BLaER1 (cell line): ENCODE results near the gene LRRFIP1.
"Not testable (repeated sequence)": the region's sequence is repeated elsewhere in the genome, so short reads cannot be mapped to it uniquely, and the experiment has no call there.

Source experiments
- H3K27ac ChIP-seq: shearing (Covaris generic); formaldehyde crosslinking; 2 replicates; pipeline ENCODE4 v1.8.1; 2022
- H3K27me3 ChIP-seq: shearing (Covaris generic); formaldehyde crosslinking; 2 replicates; pipeline ENCODE4 v1.8.1; 2022
- H3K36me3 ChIP-seq: shearing (Covaris generic); formaldehyde crosslinking; 2 replicates; pipeline ENCODE4 v1.8.1; 2022
- H3K4me1 ChIP-seq: shearing (Covaris generic); formaldehyde crosslinking; 2 replicates; pipeline ENCODE4 v1.8.1; 2022
- H3K4me2 ChIP-seq: shearing (Covaris generic); formaldehyde crosslinking; 2 replicates; pipeline ENCODE4 v1.8.1; 2022
- H3K4me3 ChIP-seq: shearing (Covaris generic); formaldehyde crosslinking; 2 replicates; pipeline ENCODE4 v1.8.1; 2022
- H3K9ac ChIP-seq: shearing (Covaris generic); formaldehyde crosslinking; 2 replicates; pipeline ENCODE4 v1.8.1; 2022
- H3K9me3 ChIP-seq: shearing (Covaris generic); formaldehyde crosslinking; 2 replicates; pipeline ENCODE4 v1.8.1; 2022
- H4K20me1 ChIP-seq: shearing (Covaris generic); formaldehyde crosslinking; 2 replicates; pipeline ENCODE4 v1.8.1; 2022
- Cebpa-rat ChIP-seq: shearing (Covaris generic); IDR thresholded peaks from 2 replicates; pipeline ENCODE4 v1.8.1; 2022

The LRRFIP1 gene

DNA sequence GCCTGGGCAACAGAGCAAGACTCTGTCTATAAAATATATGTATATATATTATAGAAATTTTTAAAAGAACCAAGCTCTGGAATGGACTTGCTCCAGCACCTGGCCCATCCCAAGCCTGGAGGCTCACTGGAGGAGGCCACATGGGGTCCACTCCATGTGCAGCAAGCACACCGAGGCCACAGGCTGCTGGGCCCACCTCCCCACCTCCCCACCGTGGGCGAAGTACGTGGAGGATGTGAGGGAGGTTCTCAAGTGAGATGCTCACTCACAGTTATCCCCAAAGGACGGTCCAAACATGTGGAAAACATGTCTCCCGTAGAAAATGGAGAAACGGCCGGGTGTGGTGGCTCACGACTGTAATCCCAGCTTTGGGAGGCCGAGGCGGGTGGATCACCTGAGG lies 23.0 kb upstream of the LRRFIP1 start:
- no peaks in the 10 kb centered on the region for H4K20me1 ChIP-seq
- H3K36me3 ChIP-seq, result no peaks in the 10 kb centered on the region
- peak overlapping the region; percentile 80 for H3K9ac ChIP-seq
- peak overlapping the region; percentile 97 for H3K4me2 ChIP-seq
- no peak for TF ChIP-seq Cebpa-rat
- H3K4me1 ChIP-seq, result peaks cover 80% of the 10 kb centered on the region
- H3K27ac ChIP-seq, result peak overlapping the region; percentile 86
- no peaks in the 10 kb centered on the region for H3K27me3 ChIP-seq
- H3K9me3 ChIP-seq, result peaks cover 10% of the 10 kb centered on the region
- no peak overlapping the region; the same call in 1 of the 2 replicates for H3K4me3 ChIP-seq

DNA sequence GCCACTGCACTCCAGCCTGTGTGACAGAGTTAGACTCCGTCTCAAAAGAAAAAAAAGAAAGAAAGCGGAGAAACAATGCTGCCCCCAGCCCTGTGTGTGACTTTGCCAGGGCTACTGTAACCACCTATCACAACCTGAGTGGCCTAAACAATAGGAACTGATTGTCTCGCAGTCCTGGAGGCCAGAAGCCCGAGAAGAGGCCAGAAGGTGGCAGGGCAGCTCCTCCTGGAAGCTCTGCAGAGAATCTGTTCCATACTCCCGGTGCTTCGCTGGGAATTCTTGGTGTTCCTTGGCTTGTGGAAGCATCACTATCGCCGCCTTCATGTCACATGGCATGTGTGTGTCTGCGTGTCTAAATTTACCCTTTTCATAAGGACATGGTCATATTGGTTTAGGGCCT lies 22.4 kb upstream of the LRRFIP1 start:
- H3K36me3 ChIP-seq, result no peaks in the 10 kb centered on the region
- no peak overlapping the region for H3K4me3 ChIP-seq
- peak overlapping the region; percentile 97 for H3K4me2 ChIP-seq
- peak overlapping the region; percentile 86 for H3K27ac ChIP-seq
- peaks cover 10% of the 10 kb centered on the region for H3K9me3 ChIP-seq
- no peaks in the 10 kb centered on the region for H3K27me3 ChIP-seq
- H3K4me1 ChIP-seq, result peaks cover 74% of the 10 kb centered on the region
- TF ChIP-seq Cebpa-rat, result no peak
- H4K20me1 ChIP-seq, result no peaks in the 10 kb centered on the region
- H3K9ac ChIP-seq, result peak overlapping the region; percentile 80

DNA sequence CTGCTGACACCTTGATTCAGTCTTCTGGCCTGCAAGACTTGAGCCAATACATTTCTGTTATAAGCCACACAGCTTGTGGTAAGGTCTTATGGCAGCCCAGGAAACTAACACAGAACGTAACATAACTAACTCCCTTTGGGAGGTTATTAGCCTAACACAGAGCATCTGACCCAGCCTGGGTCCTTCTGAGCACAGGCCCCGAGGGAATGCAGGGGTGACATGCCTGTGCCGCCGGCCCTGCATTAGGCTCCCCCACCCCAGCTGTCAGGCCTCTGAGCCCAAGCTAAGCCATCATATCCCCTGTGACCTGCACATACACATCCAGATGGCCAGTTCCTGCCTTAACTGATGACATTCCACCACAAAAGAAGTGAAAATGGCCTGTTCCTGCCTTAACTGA lies 20.9 kb upstream of the LRRFIP1 start:
- not testable (repeated sequence) for H3K27me3 ChIP-seq, H3K4me3 ChIP-seq, H3K36me3 ChIP-seq, H4K20me1 ChIP-seq
- Histone ChIP-seq H3K4me1 (peaks cover 58% of the 10 kb centered on the region), H3K27ac (peak overlapping the region; percentile 86), H3K9me3 (peaks cover 10% of the 10 kb centered on the region), H3K4me2 (peak overlapping the region; percentile 97), H3K9ac (peak overlapping the region; percentile 57; the same call in 1 of the 2 replicates)

- H3K9ac ChIP-seq, result no peak overlapping the region
- H3K36me3 ChIP-seq, result no peaks in the 10 kb centered on the region
- peak overlapping the region; percentile 90 for H3K27ac ChIP-seq
- H3K4me1 ChIP-seq, result peaks cover 56% of the 10 kb centered on the region
- no peaks in the 10 kb centered on the region for H4K20me1 ChIP-seq
- H3K27me3 ChIP-seq, result no peaks in the 10 kb centered on the region
- TF ChIP-seq Cebpa-rat, result no peak
- no peak overlapping the region for H3K4me3 ChIP-seq
- peak overlapping the region; percentile 94 for H3K4me2 ChIP-seq
- peaks cover 3% of the 10 kb centered on the region for H3K9me3 ChIP-seq
Measured at GRCh38 chr2:237612527-237613357, 14.6 kb upstream of the LRRFIP1 start.

- Histone ChIP-seq H3K4me2 (peak overlapping the region; percentile 94), H3K36me3 (no peaks in the 10 kb centered on the region), H3K4me3 (no peak overlapping the region; the same call in 1 of the 2 replicates), H3K27me3 (no peaks in the 10 kb centered on the region), H4K20me1 (no peaks in the 10 kb centered on the region), H3K4me1 (peaks cover 66% of the 10 kb centered on the region), H3K9me3 (no peaks in the 10 kb centered on the region), H3K27ac (peak overlapping the region; percentile 90), H3K9ac (no peak overlapping the region)
- TF ChIP-seq Cebpa-rat, result no peak
Measured at GRCh38 chr2:237613679-237614078, 13.7 kb upstream of the LRRFIP1 start.

GRCh38 chr2:237614151-237614720 lies 13.2 kb upstream of the LRRFIP1 start:
- H3K27me3 ChIP-seq, result no peaks in the 10 kb centered on the region
- peak; percentile 88 for TF ChIP-seq Cebpa-rat
- H3K36me3 ChIP-seq, result no peaks in the 10 kb centered on the region
- peak overlapping the region; percentile 94 for H3K4me2 ChIP-seq
- no peak overlapping the region; the same call in none of the 2 replicates for H3K4me3 ChIP-seq
- no peaks in the 10 kb centered on the region for H4K20me1 ChIP-seq
- H3K27ac ChIP-seq, result peak overlapping the region; percentile 90
- peaks cover 71% of the 10 kb centered on the region for H3K4me1 ChIP-seq
- peak overlapping the region; percentile 7; the same call in 1 of the 2 replicates for H3K9ac ChIP-seq
- no peaks in the 10 kb centered on the region for H3K9me3 ChIP-seq

GRCh38 chr2:237615631-237616249 lies 11.6 kb upstream of the LRRFIP1 start:
- peak overlapping the region; percentile 90 for H3K27ac ChIP-seq

GRCh38 chr2:237616373-237616733 lies 11.0 kb upstream of the LRRFIP1 start:
- no peak for TF ChIP-seq Cebpa-rat
- peak overlapping the region; percentile 90 for H3K27ac ChIP-seq
- peaks cover 78% of the 10 kb centered on the region for H3K4me1 ChIP-seq

More at GRCh38 chr2:237615631-237616249, 11.6 kb upstream of the LRRFIP1 start:
- Histone ChIP-seq H3K9me3 (no peaks in the 10 kb centered on the region), H4K20me1 (no peaks in the 10 kb centered on the region), H3K9ac (peak overlapping the region; percentile 72), H3K4me2 (peak overlapping the region; percentile 94), H3K4me3 (peak overlapping the region; percentile 48), H3K27me3 (no peaks in the 10 kb centered on the region), H3K4me1 (peaks cover 75% of the 10 kb centered on the region), H3K36me3 (no peaks in the 10 kb centered on the region)
- no peak for TF ChIP-seq Cebpa-rat

DNA sequence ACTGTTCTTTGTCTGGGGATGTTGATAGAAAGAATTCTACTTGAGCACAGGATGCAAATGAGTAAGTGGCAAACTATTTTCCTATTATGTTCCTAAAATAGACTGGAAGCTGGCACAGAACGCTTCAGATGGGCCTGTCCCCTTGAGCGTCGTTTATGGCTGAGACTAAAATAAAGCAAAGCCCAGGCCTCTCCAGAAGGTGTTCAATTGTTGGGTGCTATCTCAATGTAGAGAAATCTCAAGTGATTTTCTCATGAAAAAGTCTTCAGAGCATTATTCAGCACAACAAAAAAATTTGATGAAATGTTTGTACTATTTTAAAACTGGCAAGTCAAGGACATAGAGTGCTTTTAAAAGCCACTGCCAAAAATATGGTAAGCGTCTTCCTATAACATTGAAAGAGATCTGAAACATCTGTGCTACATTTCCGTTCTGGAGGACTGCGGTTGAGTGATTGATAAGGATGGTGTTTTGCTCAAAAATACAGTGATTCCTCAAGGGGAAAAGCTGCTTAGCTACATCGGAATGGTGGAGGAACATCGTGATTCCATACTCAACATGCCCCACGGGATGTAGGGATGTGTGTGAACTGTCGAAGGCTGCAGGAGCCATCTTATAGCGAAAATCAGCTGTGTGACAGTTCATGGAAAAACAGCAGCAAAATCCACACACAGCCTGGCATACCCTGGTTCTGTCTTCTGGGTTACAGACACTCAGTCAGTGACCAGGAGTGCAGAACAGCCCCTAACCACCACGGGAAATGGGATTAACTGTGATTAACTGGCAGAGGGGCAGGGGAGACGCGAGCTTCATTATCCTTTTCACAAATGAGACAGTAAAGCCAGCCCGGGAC lies 10.4 kb upstream of the LRRFIP1 start:
- H3K4me3 ChIP-seq, result peak overlapping the region; percentile 60
- peaks cover 84% of the 10 kb centered on the region for H3K4me1 ChIP-seq
- H3K4me2 ChIP-seq, result peak overlapping the region; percentile 94
- TF ChIP-seq Cebpa-rat, result no peak
- H3K27me3 ChIP-seq, result no peaks in the 10 kb centered on the region
- H3K27ac ChIP-seq, result peak overlapping the region; percentile 90
- H3K9me3 ChIP-seq, result no peaks in the 10 kb centered on the region
- no peaks in the 10 kb centered on the region for H3K36me3 ChIP-seq
- H4K20me1 ChIP-seq, result no peaks in the 10 kb centered on the region
- H3K9ac ChIP-seq, result peak overlapping the region; percentile 72

More at GRCh38 chr2:237616373-237616733, 11.0 kb upstream of the LRRFIP1 start:
- Histone ChIP-seq H3K4me2 (peak overlapping the region; percentile 94), H3K9ac (peak overlapping the region; percentile 72), H3K9me3 (no peaks in the 10 kb centered on the region), H4K20me1 (no peaks in the 10 kb centered on the region), H3K36me3 (no peaks in the 10 kb centered on the region), H3K4me3 (peak overlapping the region; percentile 48), H3K27me3 (no peaks in the 10 kb centered on the region)
